Stimulated activated CD8-positive, alpha-beta memory T cell treated with anti-CD3 and anti-CD28 coated beads, Interleukin-4, amount 100 ng/mL, for 1 hour (primary cell): Measurements from ENCODE around the gene CRISP2.

Source experiments
- DNase-seq, 2 donors: peaks; one replicate each; pipeline ENCODE4 v3.0.0-alpha.2; 2020; ENCODE audit warnings: low read depth in 2 of 2, low spot score in 1 of 2

The CRISP2 gene

DNA sequence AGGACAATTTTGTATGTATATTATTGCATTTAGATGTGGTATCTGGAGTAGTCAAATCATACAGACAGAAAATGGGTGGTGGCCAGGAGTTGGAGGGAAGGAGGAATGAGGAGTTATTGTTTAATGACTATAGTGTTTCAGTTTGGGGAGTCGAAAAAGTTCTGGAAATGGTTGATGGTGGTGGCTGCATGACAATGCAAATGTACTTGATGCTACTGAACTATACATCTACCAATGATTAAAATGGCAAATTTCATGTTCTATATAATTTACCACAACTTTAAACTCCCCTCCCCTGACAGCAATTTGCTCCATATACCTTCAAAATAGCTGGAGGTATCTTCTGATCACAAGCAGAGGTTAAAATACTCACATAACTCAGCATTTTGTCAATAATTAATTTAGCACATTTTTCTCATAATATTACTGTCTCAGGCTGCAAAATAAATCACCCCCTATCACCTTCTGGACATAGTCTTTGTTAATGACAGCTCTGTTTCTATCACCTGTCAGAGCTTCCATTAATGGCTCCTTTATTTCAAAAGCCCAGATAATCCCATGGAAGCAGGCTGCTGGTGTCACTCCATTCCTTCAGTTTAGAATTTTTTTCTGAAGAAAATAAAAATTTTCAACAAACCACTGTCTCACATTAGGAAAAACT, 51.0 kb downstream of the CRISP2 start:
- DNase-seq: no peak

DNA sequence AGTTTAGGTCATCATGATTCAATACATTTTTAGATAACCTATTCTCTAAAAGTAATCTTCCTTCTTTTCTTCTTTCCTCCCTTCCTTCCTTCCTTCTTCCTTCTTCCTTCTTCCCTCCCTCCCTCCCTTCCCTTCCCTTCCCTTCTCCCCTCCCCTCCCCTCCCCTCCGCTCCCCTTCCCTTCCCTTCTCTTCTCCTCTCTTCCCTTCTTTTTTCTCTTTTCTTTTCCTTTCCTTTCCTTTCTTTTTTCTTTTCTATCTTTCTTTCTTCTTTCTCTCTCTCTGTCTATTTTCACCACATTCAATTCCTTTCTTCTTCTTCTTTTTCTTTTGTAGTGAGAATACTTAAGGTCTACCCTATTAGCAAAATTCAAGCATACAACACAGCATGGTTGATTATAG, 59.4 kb downstream of the CRISP2 start:
- no peak for DNase-seq

DNA sequence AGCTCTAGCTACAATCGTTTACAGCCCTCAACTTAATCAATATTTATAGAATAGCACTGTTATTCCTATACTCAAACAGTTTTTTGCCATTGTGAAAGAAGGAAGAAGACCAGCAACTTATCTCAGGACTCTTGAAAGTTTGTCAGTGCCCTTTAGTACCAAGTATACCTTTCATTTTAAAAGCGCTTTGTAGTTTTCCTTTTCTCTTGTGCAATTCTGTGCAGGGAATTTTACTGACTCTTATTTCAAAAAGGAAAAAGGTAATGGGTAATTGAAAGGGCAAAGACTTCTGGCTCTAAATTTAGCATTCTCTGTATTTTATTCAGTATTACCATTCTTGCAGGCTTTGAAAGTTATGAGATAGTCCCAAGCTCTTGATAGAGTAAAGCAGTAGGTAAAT, 59.9 kb downstream of the CRISP2 start:
- no peak for DNase-seq

DNA sequence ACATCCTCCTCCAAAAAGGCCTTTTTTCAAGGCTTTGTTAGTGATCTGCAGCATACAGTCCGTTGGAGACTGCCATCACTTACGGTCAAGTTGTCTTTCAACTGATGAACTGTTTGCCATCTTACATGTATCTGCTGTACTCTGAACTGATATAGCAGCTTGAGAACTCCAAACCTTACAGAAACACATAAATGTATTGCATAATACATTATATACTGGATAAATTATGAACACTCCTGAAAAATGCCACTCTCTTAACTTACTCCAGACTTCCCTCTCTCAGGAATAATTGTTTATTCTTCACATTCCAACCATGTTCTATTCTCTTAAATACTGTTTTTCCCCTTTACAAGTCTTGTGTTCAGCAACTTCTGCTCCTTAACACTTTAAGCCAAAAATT, 62.1 kb downstream of the CRISP2 start:
- DNase-seq: no peak

DNA sequence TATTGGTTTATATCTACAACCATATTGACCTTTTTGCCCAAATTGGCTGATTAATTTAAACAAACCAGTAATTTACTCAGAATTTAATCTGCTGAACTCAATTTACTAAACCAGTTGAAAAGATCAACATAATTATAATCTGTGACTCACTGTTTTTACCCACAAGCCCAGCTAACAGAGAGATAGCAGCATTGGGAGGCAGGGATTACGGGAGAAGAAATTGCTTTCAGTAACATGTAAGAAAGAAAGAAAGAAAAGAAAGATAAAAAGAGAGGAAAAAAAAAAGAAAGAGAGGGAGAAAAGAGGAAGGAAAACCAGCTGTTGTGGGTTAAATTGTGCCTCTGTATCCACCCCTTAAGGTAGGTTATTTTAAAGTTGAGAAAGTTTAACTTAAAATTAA, 63.4 kb downstream of the CRISP2 start:
- DNase-seq: no peak

DNA sequence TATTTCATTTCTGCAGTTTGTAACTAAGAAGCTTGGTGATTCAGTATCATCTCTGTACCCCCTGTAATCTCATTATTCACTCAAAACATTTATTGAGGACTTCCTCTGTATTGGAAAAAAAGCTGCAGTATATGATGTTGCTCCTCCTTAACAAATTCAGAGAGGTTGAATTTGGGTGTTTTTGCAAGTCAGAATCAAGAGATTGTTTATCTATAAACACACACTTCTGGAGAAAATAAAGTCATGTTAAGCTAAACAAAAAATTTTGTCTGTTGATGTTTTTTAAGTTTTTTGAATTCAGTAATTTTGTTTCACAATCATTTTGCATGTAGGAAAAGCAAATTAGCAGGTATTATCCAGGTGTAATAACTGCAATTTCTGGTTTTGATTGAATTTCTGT, 65.3 kb downstream of the CRISP2 start:
- DNase-seq: no peak

DNA sequence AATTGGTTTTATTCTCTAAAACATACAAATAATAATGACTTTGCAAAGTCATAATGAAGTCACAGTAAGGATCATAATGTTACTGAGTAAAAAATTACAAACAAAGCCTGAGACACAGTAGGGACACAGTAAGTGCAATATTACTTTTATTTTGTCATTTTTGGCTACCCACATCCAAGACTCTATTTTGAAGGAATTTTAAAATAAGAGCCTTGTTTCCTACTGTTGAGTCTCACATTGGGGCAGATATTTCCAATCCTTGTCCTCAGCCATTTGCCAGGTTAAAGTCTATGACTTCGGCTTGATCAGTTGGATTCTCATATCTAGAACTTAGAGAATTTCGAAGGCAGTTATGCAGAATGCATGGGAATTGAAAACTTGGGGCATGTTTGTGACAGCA, 65.9 kb downstream of the CRISP2 start:
- DNase-seq: no peak

DNA sequence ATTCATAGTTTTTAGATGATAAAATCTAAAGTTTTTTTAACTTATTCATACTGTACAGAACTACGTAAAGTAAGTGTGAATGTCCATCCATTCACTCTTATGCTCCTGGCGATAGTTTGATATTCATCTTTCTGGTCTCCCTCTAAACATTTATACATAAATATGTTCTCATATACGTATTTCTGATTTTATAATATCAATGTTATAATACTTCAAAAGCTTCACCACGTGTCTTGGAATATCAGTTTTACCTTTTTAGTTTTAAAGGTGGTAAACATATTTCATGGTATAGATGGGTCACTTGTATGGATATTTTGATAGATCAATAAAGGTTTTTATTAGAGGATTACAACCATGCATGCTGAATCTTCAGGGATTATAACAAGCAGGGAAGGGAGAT, 66.4 kb downstream of the CRISP2 start:
- DNase-seq: no peak

DNA sequence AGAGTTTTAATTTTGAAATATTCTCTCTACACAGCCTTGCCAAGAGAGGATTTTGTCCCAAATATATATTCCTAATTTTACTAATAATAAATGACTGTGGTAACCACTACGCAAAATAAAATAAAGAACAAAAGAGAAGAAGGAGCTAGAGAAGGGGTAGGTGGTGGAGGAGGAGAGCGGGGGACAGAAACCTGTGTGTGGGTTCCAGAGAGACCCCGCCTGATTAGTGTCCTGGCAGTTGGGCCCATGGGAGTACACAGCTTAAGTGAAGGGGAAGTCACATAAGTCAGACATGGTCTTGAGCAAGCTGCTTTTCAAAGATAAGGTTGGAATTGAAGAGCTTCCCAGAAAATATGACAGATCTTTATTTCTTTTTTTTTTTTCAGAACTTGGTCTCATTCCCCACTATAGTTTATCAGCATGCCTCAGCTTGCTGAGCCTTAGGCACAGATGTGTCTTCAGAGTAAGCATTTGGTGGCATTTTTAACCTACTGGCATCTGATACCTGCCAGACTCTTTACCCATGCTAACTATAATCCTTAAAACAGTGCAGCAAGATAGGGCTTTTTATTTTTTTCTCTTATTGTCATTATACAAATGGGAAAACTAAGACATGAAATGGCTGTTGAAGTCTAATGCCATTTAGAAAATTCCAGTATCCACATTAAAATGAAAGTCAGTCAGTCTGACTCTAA, 67.1 kb downstream of the CRISP2 start:
- DNase-seq: no peak

DNA sequence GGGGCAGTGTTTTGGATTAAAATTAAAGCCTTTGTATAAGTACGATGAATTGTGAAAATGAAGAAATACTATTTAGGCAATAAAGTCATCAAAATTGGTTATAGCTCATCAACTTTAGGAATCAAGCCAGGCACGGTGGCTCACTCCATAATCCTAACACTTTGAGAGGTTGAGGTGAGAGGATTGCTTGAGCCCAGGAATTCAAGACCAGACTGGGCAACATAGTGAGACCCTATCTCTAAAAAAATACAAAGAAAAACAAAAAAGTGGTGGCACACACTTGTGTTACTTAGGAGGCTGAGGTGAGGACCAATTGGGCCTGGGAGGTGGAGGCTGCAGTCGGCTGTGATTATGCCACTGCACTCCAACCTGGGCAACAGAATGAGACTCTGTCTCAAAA, 68.2 kb downstream of the CRISP2 start:
- no peak for DNase-seq
